NCI-H146 treated with DMSO at 0.1 percent for 48 hours (cell line): ENCODE measurements around the gene CEP83.

Experiments used
- DNase-seq: peaks from one replicate; lab custom pipeline; 2025; ENCODE audit not compliant: unreplicated experiment; lab: John Stamatoyannopoulos, UW

Gene CEP83

DNA sequence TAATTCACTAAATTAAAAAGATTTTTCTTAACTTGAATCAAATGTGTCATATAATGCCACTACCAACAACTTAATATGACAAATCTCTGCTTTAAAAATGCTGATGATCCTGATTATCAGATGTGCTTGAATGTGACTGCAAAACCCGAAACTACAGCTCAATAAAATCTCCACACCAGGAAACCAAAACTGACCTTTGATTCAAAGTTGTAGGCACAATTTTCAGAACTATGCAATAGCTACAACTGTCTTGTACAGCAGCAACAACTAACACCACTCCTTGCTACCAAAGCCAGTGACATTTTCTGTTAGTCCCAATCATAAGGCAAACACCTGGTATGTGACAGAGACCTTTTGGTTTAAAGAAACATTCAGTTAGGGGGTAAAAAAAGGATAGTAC is 147.3 kb downstream of the CEP83 start:
- DNase-seq, result no peak

DNA sequence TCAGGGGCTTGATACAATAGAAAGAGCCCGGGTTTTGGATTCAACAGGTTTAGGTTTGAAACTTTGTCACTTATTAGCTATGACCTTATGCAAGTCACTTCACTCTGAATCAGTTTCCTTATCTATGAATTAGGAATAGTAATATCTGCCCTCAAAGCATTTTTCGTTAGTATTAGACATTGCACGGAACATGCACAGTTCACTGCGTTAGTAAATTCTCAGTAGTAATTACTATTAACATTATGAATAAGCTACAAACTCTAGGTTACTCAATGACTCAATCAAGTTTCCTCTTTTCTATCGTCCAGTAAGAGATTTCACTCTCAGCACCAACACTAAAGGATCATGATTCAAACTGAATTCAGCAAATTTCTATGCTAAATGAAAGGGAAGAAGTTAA is 150.3 kb downstream of the CEP83 start:
- DNase-seq, result no peak

DNA sequence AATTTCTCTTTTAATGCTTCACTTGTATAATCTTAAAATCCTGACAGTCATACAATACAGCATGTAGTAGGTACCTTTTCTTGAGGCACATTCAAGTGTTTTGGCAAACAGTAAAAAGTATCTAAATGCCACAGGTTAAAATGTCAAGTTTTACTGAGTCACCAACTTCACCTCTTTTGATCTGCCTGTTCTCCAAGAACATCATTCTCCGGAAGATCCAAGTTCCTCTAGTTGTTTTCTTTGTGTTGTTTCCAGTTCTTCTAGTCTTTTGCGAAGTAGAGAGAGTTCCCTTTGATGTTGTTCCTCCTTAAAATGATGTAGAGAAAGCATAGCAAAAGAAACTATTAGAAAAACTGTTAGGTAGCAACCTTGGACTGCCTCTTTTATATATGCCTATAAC is 151.1 kb downstream of the CEP83 start:
- no peak for DNase-seq

DNA sequence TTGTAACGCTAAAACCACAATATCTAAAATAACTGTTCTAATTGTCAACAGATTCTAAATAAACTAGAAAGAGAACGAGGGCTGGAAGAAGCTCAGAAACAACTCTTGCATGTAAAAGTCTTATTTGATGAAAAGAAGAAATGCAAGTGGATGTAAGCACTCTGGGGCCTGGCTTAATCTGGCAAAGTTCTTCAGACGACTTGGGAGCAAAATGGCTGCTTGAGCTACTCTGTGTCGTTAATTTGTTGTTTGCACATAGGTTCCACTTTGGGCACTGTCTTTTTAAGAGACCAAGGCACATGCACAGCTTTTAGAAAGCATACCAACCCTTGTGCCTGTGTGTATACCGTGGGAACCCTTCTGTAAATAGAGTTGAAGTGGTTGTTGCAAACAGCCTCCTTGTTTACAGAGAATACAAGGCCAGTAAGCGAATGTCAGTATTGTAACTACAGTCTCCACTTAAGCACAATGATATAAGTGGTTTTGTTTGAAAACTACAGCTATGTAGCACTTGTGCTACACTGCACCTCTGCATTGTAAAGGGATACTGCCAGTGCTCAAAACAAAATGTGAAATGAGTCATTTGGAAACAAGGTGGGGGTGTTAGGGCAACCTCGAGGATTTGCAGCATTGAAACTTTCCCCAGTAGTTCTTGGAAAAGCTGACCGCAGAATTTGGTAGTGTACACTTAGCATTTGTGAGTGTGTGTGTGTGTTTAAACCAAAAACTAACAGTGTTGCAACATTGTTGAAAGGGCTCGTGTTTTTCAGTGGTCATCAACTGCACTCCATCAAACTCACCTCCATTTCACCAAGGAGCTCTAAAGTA is 154.3 kb downstream of the CEP83 start:
- no peak for DNase-seq

DNA sequence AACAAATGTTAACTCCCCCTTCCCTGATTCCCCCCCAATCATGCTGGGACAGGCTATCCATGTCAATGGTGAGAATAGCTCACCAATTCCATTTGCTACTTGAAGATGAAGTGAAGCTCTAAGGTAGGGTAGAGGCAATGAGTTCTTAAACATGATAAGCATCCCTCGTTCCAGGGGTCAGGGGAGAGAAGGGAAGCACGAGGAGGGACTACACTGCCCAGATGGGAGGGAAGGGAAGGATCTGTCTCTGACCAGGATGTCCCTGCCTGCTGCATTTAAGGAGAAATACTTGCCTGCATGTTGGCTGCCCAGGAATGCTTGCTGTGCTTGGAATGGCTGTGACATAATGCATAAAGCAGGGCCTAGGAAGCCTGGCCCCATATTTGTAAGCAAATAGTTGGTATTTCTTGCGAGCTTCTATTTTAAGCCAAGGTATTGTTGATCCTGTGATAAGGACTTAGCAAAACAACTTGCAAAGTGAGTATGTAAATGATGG is 155.1 kb downstream of the CEP83 start:
- no peak for DNase-seq

DNA sequence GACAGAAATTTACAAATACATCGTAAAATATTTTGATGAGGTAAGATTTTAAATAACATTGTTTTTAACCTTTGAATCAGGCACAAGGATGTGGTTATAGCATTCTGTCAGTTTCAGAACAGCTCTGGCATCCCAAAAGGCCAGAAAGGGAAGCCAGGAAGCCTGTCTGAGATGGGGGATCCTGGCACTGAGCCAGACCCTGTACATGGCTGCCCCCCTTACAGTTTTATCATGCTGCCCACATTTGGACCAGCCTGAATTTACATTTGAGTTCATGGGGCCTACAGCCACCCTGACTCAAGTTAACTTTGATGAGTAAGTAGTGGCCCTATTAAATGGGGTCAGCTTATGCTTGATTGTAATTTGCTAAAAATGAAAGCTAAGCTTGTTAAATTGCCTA is 155.7 kb downstream of the CEP83 start:
- no peak for DNase-seq

DNA sequence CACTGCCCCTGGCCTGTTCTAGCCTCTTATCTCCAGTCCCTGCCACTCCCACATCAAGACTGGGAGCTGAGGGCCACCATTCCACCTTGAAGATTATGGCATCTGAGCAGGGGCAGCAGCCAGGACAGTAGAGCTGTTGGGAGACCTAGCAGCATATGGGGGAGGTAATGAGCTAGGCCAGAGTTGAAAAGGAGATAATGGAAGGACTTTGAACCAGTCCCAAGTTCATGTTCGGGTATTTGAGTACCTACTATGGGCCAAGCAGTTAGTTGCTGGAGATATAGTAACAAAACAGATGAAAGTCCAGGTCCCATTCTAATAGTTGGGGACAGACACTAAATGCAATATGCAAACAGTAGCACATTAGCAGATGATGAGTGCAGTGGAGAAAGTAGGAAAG is 159.8 kb downstream of the CEP83 start:
- DNase-seq, result no peak

DNA sequence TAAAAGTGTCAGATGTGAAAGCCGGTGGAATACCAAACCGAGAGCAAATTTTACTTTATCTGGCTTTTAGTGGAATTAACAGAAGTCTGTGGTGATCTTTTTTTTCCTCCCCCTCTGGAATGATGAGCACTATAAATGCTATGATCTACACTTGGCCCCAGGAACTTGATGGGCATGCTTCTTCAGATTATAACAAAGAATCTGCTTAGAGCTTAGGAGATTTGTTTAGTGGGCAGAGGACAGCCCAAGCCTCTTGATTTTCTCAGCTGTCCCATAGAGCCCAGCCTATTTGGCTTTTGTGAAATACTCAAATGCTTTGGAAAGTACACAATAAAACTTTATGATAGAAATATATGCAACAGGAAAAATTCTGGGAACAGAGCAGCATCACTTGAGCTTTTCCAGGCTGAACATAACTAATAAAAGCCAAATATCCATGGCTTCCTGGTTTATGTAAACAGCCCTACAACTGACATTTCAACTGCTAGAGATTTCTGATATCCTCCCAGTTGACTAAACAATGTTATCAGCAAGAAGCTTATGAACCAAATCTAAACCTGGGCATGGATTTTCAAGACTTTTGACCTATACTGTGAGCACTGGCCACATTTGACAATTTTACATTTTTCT is 161.7 kb downstream of the CEP83 start:
- DNase-seq, result no peak

DNA sequence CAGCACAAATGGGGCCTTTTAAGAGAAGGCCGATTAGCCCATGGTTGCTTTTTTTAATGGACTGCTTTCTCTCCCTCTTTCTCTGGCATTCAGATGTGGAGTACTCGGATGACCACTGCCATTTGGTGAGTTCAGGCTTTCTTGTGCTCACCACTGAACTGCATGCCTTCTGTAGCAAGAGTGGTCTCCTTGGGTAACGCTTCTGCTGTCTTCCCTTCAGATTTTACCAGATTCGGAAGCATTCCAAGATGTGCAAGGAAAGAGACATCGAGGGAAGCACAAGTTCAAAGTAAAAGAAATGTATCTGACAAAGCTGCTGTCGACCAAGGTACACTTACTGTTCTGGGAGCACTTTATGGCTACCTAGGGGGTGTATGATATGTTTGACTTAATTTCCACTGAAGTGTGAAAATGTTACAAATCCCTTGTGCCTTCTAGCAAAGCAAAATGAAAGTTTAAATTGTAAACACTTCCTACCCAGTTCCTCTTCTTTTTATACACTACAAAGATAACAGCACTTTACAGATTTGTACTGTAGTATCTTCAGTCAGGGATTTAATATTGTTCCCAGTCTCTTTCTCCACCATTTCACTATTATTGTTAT is 162.5 kb downstream of the CEP83 start:
- DNase-seq, result no peak

DNA sequence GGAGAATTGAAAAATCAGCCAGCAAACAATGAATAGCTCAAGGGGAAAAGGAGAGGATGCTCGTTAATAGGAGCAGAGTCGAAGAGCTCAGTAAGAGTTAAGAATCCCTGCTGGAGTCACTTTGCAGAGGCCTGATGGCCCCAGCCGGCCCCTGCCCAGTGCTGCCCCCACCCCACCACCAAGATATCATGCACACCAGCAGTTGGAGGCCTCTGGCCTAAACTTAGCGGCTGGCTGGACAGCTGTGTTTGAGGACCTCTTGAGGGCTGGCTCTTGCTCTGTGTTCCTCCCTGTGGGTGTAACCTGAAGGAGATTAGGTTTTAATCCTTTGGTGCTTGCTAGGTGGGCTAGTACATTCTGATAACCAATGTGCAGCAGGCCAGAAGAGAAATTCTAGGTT is 169.3 kb downstream of the CEP83 start:
- DNase-seq, result no peak

DNA sequence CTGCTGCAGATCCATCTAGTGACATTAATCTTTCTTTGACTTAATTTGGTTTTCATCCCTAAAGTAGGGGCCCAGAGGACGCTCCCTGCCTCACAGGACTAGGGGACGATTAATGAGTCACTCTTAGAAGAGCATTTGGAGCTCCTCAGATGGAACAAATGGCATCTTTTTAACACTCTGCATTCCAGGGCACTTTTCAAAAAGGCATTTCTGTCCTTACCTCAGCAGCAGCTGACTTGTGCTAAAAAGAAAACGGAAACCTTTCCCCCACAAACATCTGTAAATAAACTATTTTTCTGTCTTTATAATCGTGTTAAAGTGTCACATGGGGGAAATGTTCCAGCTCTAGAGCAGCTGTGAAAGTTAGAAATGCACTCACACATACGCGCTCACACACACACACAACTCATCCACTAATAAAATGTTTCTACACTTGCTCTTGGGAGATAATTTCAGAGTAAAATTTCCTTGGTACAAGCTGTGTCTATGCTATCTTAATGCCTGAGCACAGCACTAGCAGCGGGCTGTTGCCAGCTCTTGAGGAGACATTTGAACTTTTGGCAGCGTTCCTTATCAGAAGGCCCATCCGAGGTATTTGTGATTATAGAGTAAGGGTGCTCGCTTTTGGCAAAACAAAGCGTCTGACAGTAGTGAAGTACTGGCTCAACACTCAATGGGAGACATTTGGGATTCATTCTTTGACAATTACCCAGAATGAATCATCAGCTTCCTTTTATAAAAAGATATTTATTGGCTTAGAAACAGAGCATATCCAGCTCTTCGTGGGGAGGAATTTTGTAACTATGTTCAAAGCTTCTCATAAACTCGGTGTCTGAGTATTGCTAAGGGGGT is 170.0 kb downstream of the CEP83 start:
- DNase-seq, result no peak

DNA sequence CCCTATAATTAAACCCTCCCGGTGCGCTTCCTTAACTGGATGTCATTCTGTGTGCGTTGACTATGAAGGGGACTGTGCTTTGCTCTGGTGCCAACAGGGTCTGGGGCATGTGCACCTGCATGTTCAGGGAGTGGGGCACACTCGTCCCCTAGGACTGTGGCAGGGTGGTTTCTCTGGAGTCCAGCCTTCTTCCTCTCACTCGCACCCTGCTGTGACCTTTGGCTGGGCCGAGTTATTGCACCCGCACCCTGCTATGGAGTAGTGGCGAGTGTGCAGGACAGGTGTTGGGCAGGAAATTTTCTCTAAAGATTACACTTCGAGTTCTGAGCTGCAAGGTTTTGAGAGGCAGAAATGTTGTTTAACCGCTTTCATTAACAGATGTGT is 172.4 kb downstream of the CEP83 start:
- no peak for DNase-seq

DNA sequence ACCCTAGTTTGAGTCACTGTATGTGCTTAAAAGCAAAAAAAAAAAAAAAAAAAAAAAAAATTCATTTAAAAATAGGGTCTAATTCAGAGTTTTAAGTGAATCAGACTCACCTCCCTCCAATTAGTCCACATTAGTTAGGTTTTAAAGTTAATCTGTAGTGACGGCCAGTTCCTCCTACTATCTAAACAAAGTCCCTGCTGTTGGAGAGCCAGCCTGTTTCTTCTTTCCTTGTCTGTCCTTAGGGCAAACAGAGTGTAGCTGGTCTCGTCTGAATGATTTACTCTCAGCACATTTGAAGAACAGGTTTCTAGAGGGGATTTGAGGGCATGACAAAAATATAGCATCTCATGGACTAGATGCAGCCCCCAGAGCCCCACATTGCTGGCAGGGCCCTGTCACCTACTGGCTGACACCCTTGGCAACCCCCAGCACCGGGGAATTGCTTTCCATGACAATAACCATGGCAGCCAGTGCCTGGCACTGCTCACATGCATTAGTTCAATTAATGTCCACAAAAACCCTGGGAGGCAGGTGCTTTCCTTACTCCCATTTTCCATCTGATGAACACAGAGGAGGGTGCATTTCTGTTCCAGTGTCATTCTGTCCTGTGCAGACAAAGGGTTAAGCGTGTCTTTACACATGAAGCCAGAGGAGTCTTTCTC is 173.0 kb downstream of the CEP83 start:
- peak; percentile 1 for DNase-seq

DNA sequence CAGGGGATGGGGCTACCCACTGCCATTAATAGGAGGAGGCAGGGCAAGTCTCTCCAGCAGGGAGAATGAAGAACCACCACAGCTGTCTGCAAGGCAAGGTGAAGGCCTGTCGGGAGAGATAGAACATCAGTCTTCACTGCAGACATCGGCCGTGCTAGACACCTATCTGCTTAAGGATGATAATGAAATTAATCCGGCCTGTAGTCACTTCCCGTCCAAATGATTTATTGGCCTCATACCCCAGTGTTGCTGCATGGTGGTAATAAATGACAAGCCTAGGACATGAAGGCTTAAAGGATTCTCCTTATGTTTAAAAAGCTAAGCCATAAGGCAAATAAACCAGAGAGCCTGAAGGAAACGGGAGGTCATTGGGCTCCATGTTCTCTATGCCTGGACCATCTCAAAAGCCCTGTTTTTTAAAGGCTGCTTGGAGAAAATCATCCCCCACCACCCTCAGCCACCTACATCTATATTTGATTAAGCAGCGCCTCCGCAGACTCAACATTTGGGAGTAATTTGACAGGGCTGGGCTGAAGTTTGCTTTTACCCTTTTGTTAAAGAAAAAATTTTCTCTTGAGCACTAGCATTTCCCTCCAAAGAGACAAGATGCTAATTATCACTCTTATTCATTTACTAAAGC is 173.6 kb downstream of the CEP83 start:
- no peak for DNase-seq

DNA sequence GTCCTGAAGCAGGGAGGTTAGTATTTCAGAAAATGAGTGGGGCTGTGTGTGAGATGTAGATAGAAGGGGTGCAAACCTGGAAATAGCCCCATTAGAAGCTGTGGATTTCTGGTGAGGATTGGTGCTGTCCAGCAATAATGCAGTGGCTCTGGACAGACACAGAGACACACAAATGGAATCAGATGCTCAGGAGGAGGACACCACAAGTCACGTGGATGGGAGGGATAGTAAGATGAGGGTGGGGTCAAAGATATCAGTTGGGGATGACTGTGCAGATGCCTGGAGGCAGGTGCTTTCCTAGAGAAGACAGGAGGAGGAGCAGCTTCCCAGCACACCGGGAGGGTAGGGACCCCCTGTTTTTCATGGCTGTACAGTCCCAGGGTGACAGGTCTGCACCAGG is 174.8 kb downstream of the CEP83 start:
- no peak for DNase-seq

DNA sequence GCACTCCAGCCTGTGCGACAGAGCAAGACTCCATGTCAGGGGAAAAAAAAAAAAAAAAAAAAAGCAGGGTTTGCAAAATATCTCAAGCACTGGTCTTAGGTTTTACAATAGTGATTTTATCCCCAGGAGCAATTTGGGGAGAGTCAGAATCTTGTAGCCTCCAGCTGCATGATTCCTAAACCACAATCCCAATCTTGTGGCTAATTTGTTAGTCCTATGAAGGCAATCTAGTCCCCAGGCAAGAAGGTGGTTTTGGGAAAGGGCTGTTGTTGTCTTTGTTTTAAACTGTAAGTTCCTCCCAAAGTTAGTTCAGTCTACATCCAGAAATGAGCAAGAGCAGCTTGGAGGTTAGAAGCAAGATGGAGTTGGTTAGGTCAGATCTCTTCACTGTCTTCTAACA is 175.6 kb downstream of the CEP83 start:
- no peak for DNase-seq

DNA sequence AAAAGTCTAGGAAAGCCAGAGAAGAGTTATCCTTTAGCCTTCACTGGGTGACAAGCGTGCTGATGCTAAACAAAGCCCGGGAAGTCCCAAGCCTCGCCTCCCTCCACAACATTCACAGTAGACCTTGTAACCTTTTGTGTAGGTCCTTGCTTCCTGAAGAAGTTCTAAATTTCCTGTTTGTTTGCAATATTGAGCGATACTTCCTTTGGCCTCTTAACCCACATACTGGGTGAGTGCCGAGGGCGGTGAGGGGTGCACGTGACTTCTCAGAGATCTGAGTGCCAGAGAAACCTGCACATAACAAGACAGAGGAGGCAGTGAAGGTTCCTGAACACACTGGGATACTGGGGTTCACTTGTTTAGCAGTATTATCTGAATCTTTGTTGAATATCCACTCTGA is 177.0 kb downstream of the CEP83 start:
- DNase-seq, result no peak

DNA sequence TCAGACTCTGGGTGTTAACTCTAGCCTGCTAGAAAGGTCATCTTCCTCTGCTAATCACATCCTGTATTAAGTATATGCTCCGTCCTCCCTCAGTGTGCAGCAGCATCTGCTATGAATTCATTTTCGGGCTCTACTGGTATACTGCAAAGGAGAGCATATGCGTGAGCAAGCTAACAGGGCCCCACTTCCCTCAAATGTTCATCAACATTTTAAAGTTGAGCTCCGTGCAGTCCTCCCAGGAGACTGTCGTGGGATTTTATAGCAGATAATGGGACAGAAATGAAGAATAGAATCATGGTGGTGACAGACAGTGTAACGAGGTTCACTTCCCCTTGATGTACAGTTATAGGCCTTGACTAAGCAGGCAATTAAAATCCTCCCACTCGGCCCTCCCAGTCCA is 179.6 kb downstream of the CEP83 start:
- no peak for DNase-seq

DNA sequence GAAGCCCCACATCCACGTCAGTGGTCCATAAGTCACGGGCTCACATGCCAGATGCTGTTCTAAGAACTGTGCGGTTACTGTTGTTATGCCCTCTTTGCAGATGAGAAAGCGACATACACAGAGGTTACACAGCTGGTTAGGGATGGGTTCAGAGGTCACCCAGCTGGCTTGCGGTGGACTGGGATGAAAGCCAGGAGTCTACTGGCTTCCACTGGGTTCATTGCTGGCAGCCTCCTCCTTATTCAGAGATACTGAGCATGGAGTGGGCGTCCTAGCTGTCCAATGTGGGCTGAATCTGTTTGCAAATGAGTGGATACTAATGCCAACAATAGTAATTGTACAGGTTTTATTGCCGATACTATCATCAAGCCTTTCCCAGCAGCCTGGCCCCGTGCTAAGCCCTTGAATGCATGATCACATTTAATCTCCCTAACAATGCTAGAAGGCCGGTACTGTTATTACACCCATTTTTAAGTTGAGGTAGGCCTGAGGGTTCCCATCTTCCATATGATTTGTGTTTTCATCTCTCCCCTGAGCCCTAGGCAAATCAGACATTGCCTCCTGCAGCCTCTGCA is 182.2 kb downstream of the CEP83 start:
- DNase-seq, result no peak

DNA sequence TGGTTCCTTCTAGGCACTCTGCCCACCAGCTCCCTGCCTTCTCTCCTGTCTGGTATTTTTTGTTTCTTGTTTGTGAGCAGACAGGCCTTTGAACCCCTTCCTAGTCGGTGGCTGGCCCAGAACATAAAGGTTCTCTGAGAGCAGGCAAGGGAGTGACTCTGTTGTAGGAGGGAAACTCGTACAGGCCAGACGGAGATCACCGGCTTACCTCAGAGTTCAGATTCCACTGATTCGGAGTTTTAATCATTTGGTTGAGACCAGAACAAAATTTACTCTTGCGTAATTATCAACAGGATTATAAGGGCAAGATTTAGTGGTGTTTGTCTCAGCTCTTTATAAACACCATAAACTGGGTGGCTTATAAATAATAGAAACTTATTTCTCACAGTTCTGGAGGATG is 182.9 kb downstream of the CEP83 start:
- DNase-seq, result no peak
